Ishikawa (cell line): ENCODE results near the gene B3GALNT1.

ENCODE experiments used
- CEBPB ChIP-seq: IDR thresholded peaks from 2 replicates; pipeline ENCODE4 v1.6.1; 2012
- CREB1 ChIP-seq: IDR thresholded peaks from 2 replicates; pipeline ENCODE4 v1.6.1; 2012; ENCODE audit warnings: low read depth
- EGR1 ChIP-seq: IDR thresholded peaks from 2 replicates; pipeline ENCODE4 v1.6.1; 2012
- EP300 ChIP-seq: IDR thresholded peaks from 2 replicates; pipeline ENCODE4 v1.6.1; 2012; ENCODE audit warnings: borderline replicate concordance
- FOXM1 ChIP-seq: IDR thresholded peaks from 2 replicates; pipeline ENCODE4 v1.6.1; 2012; ENCODE audit warnings: low read depth, borderline replicate concordance
- MAX ChIP-seq: IDR thresholded peaks from 2 replicates; pipeline ENCODE4 v1.6.1; 2012
- RAD21 ChIP-seq: IDR thresholded peaks from 2 replicates; pipeline ENCODE4 v1.6.1; 2012; ENCODE audit warnings: low read depth
- REST ChIP-seq: IDR thresholded peaks from 2 replicates; pipeline ENCODE4 v1.6.1; 2012; ENCODE audit warnings: low read depth, mild to moderate bottlenecking
- TAF1 ChIP-seq: IDR thresholded peaks from 2 replicates; pipeline ENCODE4 v1.6.1; 2012; ENCODE audit warnings: low read depth, mild to moderate bottlenecking
- TCF12 ChIP-seq: IDR thresholded peaks from 2 replicates; pipeline ENCODE4 v1.6.1; 2012; ENCODE audit warnings: low read depth
- TEAD4 ChIP-seq: IDR thresholded peaks from 2 replicates; pipeline ENCODE4 v1.6.1; 2012
- USF1 ChIP-seq: IDR thresholded peaks from 2 replicates; pipeline ENCODE4 v1.6.1; 2012
- YY1 ChIP-seq: IDR thresholded peaks from 2 replicates; pipeline ENCODE4 v1.6.1; 2012; ENCODE audit warnings: low read depth

GRCh38 chr3:161051856-161052255, 53.3 kb downstream of the B3GALNT1 start:
- no peak for TF ChIP-seq TEAD4
- TF ChIP-seq EGR1: no peak
- TF ChIP-seq EP300: no peak
- TF ChIP-seq REST: no peak
- no peak for TF ChIP-seq RAD21
- TF ChIP-seq MAX: no peak
- no peak for TF ChIP-seq CREB1
- TF ChIP-seq YY1: no peak
- no peak for TF ChIP-seq TCF12
- TF ChIP-seq FOXM1: no peak
- TF ChIP-seq USF1: no peak
- no peak for TF ChIP-seq CEBPB
- TF ChIP-seq TAF1: no peak
